HFFc6 (cell line): ENCODE results near the gene HERC6. TPM values are rescaled to one million over a fixed set of nuclear protein-coding genes. Genes with fewer than 3 reads are reported as not detected.

Experiments used
- DNase-seq: peaks from one replicate; pipeline ENCODE4 v3.0.0-alpha.2; 2018
- H3K27ac Mint-ChIP-seq: 2 replicates; pipeline ENCODE4 v1.8.0; 2020; ENCODE audit warnings: mild to moderate bottlenecking, mixed read lengths
- H3K27me3 Mint-ChIP-seq: 2 replicates; pipeline ENCODE4 v1.8.0; 2021; ENCODE audit warnings: mild to moderate bottlenecking, moderate library complexity, mixed read lengths; ENCODE audit not compliant: insufficient read depth
- H3K36me3 Mint-ChIP-seq: 2 replicates; pipeline ENCODE4 v1.8.0; 2021; ENCODE audit warnings: low read depth, mixed read lengths
- H3K4me1 Mint-ChIP-seq: 2 replicates; pipeline ENCODE4 v1.8.0; 2020; ENCODE audit warnings: low read depth, mixed read lengths
- H3K4me3 Mint-ChIP-seq: 2 replicates; pipeline ENCODE4 v1.8.0; 2020; ENCODE audit warnings: mild to moderate bottlenecking, moderate library complexity, mixed read lengths
- H3K9me3 Mint-ChIP-seq: 2 replicates; pipeline ENCODE4 v1.8.0; 2020; ENCODE audit warnings: mild to moderate bottlenecking, mixed read lengths
- CTCF ChIP-seq: fragments of 200-600 bp; sonication (generic); IDR thresholded peaks from 2 replicates; pipeline ENCODE4 v1.5.0; 2021; ENCODE audit warnings: antibody characterized with exemption, mild to moderate bottlenecking
- total RNA-seq, 6 experiments: library from RNA; stranded (reverse); fragmentation: NEBNext Ultra II Directional; extraction: Animal tissue kit (Norgen Biotek cat#: 25700); gene quantifications; 2 replicates in 1 of 6; 3 replicates in 5 of 6; pipeline ENCODE4 v1.2.3, GENCODE V29; 2021

The HERC6 gene
- total RNA-seq, 6 experiments from 2014 or later, result 0.33 to 1.1 (median 0.55) TPM

GRCh38 chr4:88396681-88397080 lies 18.0 kb downstream of the HERC6 start:
- Mint-ChIP-seq H3K27me3 (no peaks in the 10 kb centered on the region; the same call in none of the 2 replicates), H3K4me1 (no peaks in the 10 kb centered on the region), H3K9me3 (no peaks in the 10 kb centered on the region), H3K4me3 (no peak overlapping the region), H3K27ac (no peak overlapping the region), H3K36me3 (no peaks in the 10 kb centered on the region)
- TF ChIP-seq CTCF, result no peak
- DNase-seq, result no peak

- Mint-ChIP-seq H3K4me3 (no peak overlapping the region), H3K36me3 (no peaks in the 10 kb centered on the region), H3K4me1 (no peaks in the 10 kb centered on the region), H3K27ac (no peak overlapping the region), H3K9me3 (no peaks in the 10 kb centered on the region), H3K27me3 (no peaks in the 10 kb centered on the region; the same call in 1 of the 2 replicates)
- no peak for TF ChIP-seq CTCF
- DNase-seq, result no peak
Observed at GRCh38 chr4:88398381-88398780, 19.7 kb downstream of the HERC6 start.

GRCh38 chr4:88409206-88409605 lies 30.6 kb downstream of the HERC6 start:
- Mint-ChIP-seq H3K9me3 (no peaks in the 10 kb centered on the region), H3K4me3 (no peak overlapping the region), H3K36me3 (no peaks in the 10 kb centered on the region), H3K27ac (no peak overlapping the region), H3K27me3 (peaks cover 7% of the 10 kb centered on the region), H3K4me1 (peaks cover 2% of the 10 kb centered on the region; the same call in 1 of the 2 replicates)
- DNase-seq, result no peak
- TF ChIP-seq CTCF, result 0 out of 2 replicates have a peak, but pooled peaks have one; percentile 12

- no peak for TF ChIP-seq CTCF
- H3K27ac Mint-ChIP-seq, result no peak overlapping the region
- peaks cover 8% of the 10 kb centered on the region; the same call in 1 of the 2 replicates for H3K4me1 Mint-ChIP-seq
- H3K4me3 Mint-ChIP-seq, result no peak overlapping the region
- DNase-seq, result no peak
- no peaks in the 10 kb centered on the region for H3K9me3 Mint-ChIP-seq
- H3K36me3 Mint-ChIP-seq, result no peaks in the 10 kb centered on the region
- H3K27me3 Mint-ChIP-seq, result peaks cover 8% of the 10 kb centered on the region
Observed at GRCh38 chr4:88409789-88410188, 31.1 kb downstream of the HERC6 start.

- TF ChIP-seq CTCF, result no peak
- no peak overlapping the region for H3K27ac Mint-ChIP-seq
- H3K4me1 Mint-ChIP-seq, result peaks cover 10% of the 10 kb centered on the region; the same call in 1 of the 2 replicates
- no peaks in the 10 kb centered on the region for H3K36me3 Mint-ChIP-seq
- H3K27me3 Mint-ChIP-seq, result peaks cover 8% of the 10 kb centered on the region
- no peak for DNase-seq
- H3K9me3 Mint-ChIP-seq, result no peaks in the 10 kb centered on the region
- no peak overlapping the region for H3K4me3 Mint-ChIP-seq
Observed at GRCh38 chr4:88411491-88412096, 32.9 kb downstream of the HERC6 start.
